Stimulated activated naive CD8-positive, alpha-beta T cell treated with anti-CD3 and anti-CD28 coated beads, Interleukin-15, Interleukin-2, amounts not matched to agents 100 ng/mL and 50 ng/mL, for 24 hours (primary cell): Measurements from ENCODE around the gene CDA.

Experiments
- H3K27ac Mint-ChIP-seq: one replicate; pipeline ENCODE4 v1.8.0; 2021; ENCODE audit warnings: mild to moderate bottlenecking, mixed read lengths
- H3K27me3 Mint-ChIP-seq: one replicate; pipeline ENCODE4 v1.8.0; 2021; ENCODE audit warnings: mixed read lengths
- H3K36me3 Mint-ChIP-seq: one replicate; pipeline ENCODE4 v1.8.0; 2021; ENCODE audit warnings: low read depth, mixed read lengths
- H3K4me1 Mint-ChIP-seq: one replicate; pipeline ENCODE4 v1.8.0; 2021; ENCODE audit warnings: low read depth, mixed read lengths
- H3K4me3 Mint-ChIP-seq: one replicate; pipeline ENCODE4 v1.8.0; 2021; ENCODE audit warnings: mild to moderate bottlenecking, mixed read lengths
- H3K9me3 Mint-ChIP-seq: one replicate; pipeline ENCODE4 v1.8.0; 2021; ENCODE audit warnings: mixed read lengths

CDA gene

GRCh38 chr1:20644416-20644815 lies 55.5 kb downstream of the CDA start:
- Mint-ChIP-seq H3K4me1 (no peaks in the 10 kb centered on the region), H3K27ac (no peak overlapping the region), H3K36me3 (peaks cover 5% of the 10 kb centered on the region), H3K9me3 (no peaks in the 10 kb centered on the region), H3K4me3 (no peak overlapping the region), H3K27me3 (no peaks in the 10 kb centered on the region)

GRCh38 chr1:20645414-20645813 lies 56.5 kb downstream of the CDA start:
- Mint-ChIP-seq H3K36me3 (peaks cover 14% of the 10 kb centered on the region), H3K27me3 (no peaks in the 10 kb centered on the region), H3K4me3 (no peak overlapping the region), H3K27ac (no peak overlapping the region), H3K4me1 (no peaks in the 10 kb centered on the region), H3K9me3 (no peaks in the 10 kb centered on the region)

- no peak overlapping the region for H3K4me3 Mint-ChIP-seq
- no peaks in the 10 kb centered on the region for H3K27me3 Mint-ChIP-seq
- no peaks in the 10 kb centered on the region for H3K9me3 Mint-ChIP-seq
- no peak overlapping the region for H3K27ac Mint-ChIP-seq
- no peaks in the 10 kb centered on the region for H3K4me1 Mint-ChIP-seq
- H3K36me3 Mint-ChIP-seq, result peaks cover 40% of the 10 kb centered on the region
Observed at GRCh38 chr1:20648438-20648837, 59.5 kb downstream of the CDA start.

GRCh38 chr1:20648946-20649345 lies 60.0 kb downstream of the CDA start:
- no peak overlapping the region for H3K4me3 Mint-ChIP-seq
- H3K9me3 Mint-ChIP-seq, result no peaks in the 10 kb centered on the region
- no peaks in the 10 kb centered on the region for H3K27me3 Mint-ChIP-seq
- peaks cover 40% of the 10 kb centered on the region for H3K36me3 Mint-ChIP-seq
- H3K27ac Mint-ChIP-seq, result no peak overlapping the region
- H3K4me1 Mint-ChIP-seq, result no peaks in the 10 kb centered on the region

- peaks cover 6% of the 10 kb centered on the region for H3K4me1 Mint-ChIP-seq
- no peaks in the 10 kb centered on the region for H3K27me3 Mint-ChIP-seq
- H3K36me3 Mint-ChIP-seq, result peaks cover 65% of the 10 kb centered on the region
Observed at GRCh38 chr1:20652300-20652699, 63.4 kb downstream of the CDA start.

GRCh38 chr1:20654104-20654690 lies 65.3 kb downstream of the CDA start:
- H3K4me1 Mint-ChIP-seq, result peaks cover 20% of the 10 kb centered on the region

More at GRCh38 chr1:20652300-20652699, 63.4 kb downstream of the CDA start:
- Mint-ChIP-seq H3K27ac (no peak overlapping the region), H3K4me3 (no peak overlapping the region), H3K9me3 (no peaks in the 10 kb centered on the region)

GRCh38 chr1:20657024-20657423 lies 68.1 kb downstream of the CDA start:
- H3K4me1 Mint-ChIP-seq, result peaks cover 40% of the 10 kb centered on the region
- H3K27ac Mint-ChIP-seq, result peak overlapping the region; percentile 67
- H3K4me3 Mint-ChIP-seq, result no peak overlapping the region
- H3K9me3 Mint-ChIP-seq, result no peaks in the 10 kb centered on the region
- no peaks in the 10 kb centered on the region for H3K27me3 Mint-ChIP-seq
- peaks cover 65% of the 10 kb centered on the region for H3K36me3 Mint-ChIP-seq

More at GRCh38 chr1:20654104-20654690, 65.3 kb downstream of the CDA start:
- no peaks in the 10 kb centered on the region for H3K27me3 Mint-ChIP-seq
- no peaks in the 10 kb centered on the region for H3K9me3 Mint-ChIP-seq
- no peak overlapping the region for H3K27ac Mint-ChIP-seq
- peaks cover 79% of the 10 kb centered on the region for H3K36me3 Mint-ChIP-seq
- H3K4me3 Mint-ChIP-seq, result no peak overlapping the region

GRCh38 chr1:20658166-20658915 lies 69.4 kb downstream of the CDA start:
- peak overlapping the region; percentile 99 for H3K4me3 Mint-ChIP-seq
- peaks cover 48% of the 10 kb centered on the region for H3K4me1 Mint-ChIP-seq
- peak overlapping the region; percentile 98 for H3K27ac Mint-ChIP-seq
- no peaks in the 10 kb centered on the region for H3K9me3 Mint-ChIP-seq
- peaks cover 52% of the 10 kb centered on the region for H3K36me3 Mint-ChIP-seq
- H3K27me3 Mint-ChIP-seq, result no peaks in the 10 kb centered on the region

- Mint-ChIP-seq H3K4me1 (peaks cover 48% of the 10 kb centered on the region), H3K9me3 (no peaks in the 10 kb centered on the region), H3K27me3 (no peaks in the 10 kb centered on the region), H3K4me3 (peak overlapping the region; percentile 99), H3K27ac (peak overlapping the region; percentile 98), H3K36me3 (peaks cover 41% of the 10 kb centered on the region)
Observed at GRCh38 chr1:20660363-20660762, 71.5 kb downstream of the CDA start.

- H3K4me1 Mint-ChIP-seq, result peaks cover 48% of the 10 kb centered on the region
- H3K36me3 Mint-ChIP-seq, result peaks cover 37% of the 10 kb centered on the region
- H3K4me3 Mint-ChIP-seq, result peak overlapping the region; percentile 99
- no peaks in the 10 kb centered on the region for H3K27me3 Mint-ChIP-seq
- no peaks in the 10 kb centered on the region for H3K9me3 Mint-ChIP-seq
- peak overlapping the region; percentile 98 for H3K27ac Mint-ChIP-seq
Observed at GRCh38 chr1:20660847-20661206, 71.9 kb downstream of the CDA start.

GRCh38 chr1:20661207-20662109 lies 72.6 kb downstream of the CDA start, which contains the start of gene DDOST:
TSS of gene DDOST (minus strand) at chr1:20661369. CDS start at chr1:20661350, 19 bp downstream.
- Mint-ChIP-seq H3K27ac (peak within 1 kb of the TSS; percentile 98), H3K4me1 (peaks cover 48% of the 10 kb centered on the region), H3K4me3 (peak within 1 kb of the TSS; percentile 99), H3K27me3 (no peaks in the 10 kb centered on the region), H3K36me3 (peaks cover 34% of the 10 kb centered on the region), H3K9me3 (no peaks in the 10 kb centered on the region)

GRCh38 chr1:20662110-20662475 lies 73.2 kb downstream of the CDA start:
- peak overlapping the region; percentile 88 for H3K27ac Mint-ChIP-seq
- peak overlapping the region; percentile 99 for H3K4me3 Mint-ChIP-seq
- H3K27me3 Mint-ChIP-seq, result no peaks in the 10 kb centered on the region
- H3K36me3 Mint-ChIP-seq, result peaks cover 28% of the 10 kb centered on the region
- no peaks in the 10 kb centered on the region for H3K9me3 Mint-ChIP-seq
- H3K4me1 Mint-ChIP-seq, result peaks cover 44% of the 10 kb centered on the region

- peaks cover 36% of the 10 kb centered on the region for H3K4me1 Mint-ChIP-seq
- no peak overlapping the region for H3K27ac Mint-ChIP-seq
- H3K9me3 Mint-ChIP-seq, result no peaks in the 10 kb centered on the region
- peaks cover 15% of the 10 kb centered on the region for H3K36me3 Mint-ChIP-seq
- H3K27me3 Mint-ChIP-seq, result no peaks in the 10 kb centered on the region
- no peak overlapping the region for H3K4me3 Mint-ChIP-seq
Observed at GRCh38 chr1:20663365-20663764, 74.5 kb downstream of the CDA start.

GRCh38 chr1:20663969-20664715 lies 75.2 kb downstream of the CDA start:
- peaks cover 28% of the 10 kb centered on the region for H3K4me1 Mint-ChIP-seq
- H3K27ac Mint-ChIP-seq, result no peak overlapping the region
- peaks cover 10% of the 10 kb centered on the region for H3K36me3 Mint-ChIP-seq
- H3K27me3 Mint-ChIP-seq, result no peaks in the 10 kb centered on the region
- H3K9me3 Mint-ChIP-seq, result no peaks in the 10 kb centered on the region
- no peak overlapping the region for H3K4me3 Mint-ChIP-seq
